Measurements from ENCODE around the gene VPS51.

- peak in 2 of 6 experiments; percentile 9 to 54 for TF ChIP-seq CTCF (IDR thresholded peaks at IDR 0.05)
- peak in 3 of 4 donors; percentile 88 to 94 (median 89) for TF ChIP-seq POLR2A (IDR thresholded peaks at IDR 0.05)
Observed at GRCh38 chr11:65121865-65122696, 26.1 kb downstream of the VPS51 start, which contains the start of the genes FAU and MRPL49.

Data from esophagus squamous epithelium (tissue), 4 donors.